OCI-LY7 (cell line): Measurements from ENCODE around the gene COX14. TPM values are rescaled to one million over a fixed set of nuclear protein-coding genes. Genes with fewer than 3 reads are reported as not detected.

Experiments used
- BruUV-seq: library from RNA; stranded (reverse); fragments of 400-500 nt; replicated peaks from 2 replicates; lab custom pipeline; 2021; lab: Mats Ljungman, UMichigan
- CTCF ChIA-PET: fragments of 300-600 bp; sonication (Branson Sonifier 250); formaldehyde crosslinking; loops from one replicate; lab custom pipeline; 2022; ENCODE audit warnings: antibody characterized with exemption; ENCODE audit not compliant: unreplicated experiment; lab: Charles Lee
- POLR2A ChIA-PET: fragments of 300-600 bp; sonication (Branson Sonifier 250); formaldehyde crosslinking; loops from one replicate; lab custom pipeline; 2022; ENCODE audit warnings: antibody characterized with exemption; lab: Charles Lee
- DNase-seq: peaks from one replicate; pipeline ENCODE4 v3.0.0-alpha.2; 2015; ENCODE audit warnings: low spot score
- H2AFZ ChIP-seq: fragments of 200-600 bp; sonication (generic), shearing (Covaris generic); 2 replicates; pipeline ENCODE4 v1.6.1; 2014; ENCODE audit warnings: mild to moderate bottlenecking, antibody characterized with exemption, low read length, moderate library complexity
- H3K27ac ChIP-seq: fragments of 200-600 bp; sonication (generic); 2 replicates; pipeline ENCODE4 v1.5.1; 2014; ENCODE audit warnings: mixed run types, low read depth, mild to moderate bottlenecking, moderate library complexity, low read length, inconsistent platforms; ENCODE audit not compliant: poor library complexity, severe bottlenecking
- H3K36me3 ChIP-seq: fragments of 200-600 bp; sonication (generic); 2 replicates; pipeline ENCODE4 v1.6.1; 2014; ENCODE audit warnings: mild to moderate bottlenecking, antibody characterized with exemption, low read length, moderate library complexity, mixed read lengths; ENCODE audit not compliant: insufficient read depth
- H3K4me1 ChIP-seq: fragments of 200-600 bp; sonication (generic); 2 replicates; pipeline ENCODE4 v1.5.1; 2014; ENCODE audit warnings: mild to moderate bottlenecking, low read length; ENCODE audit not compliant: insufficient read depth, poor library complexity, severe bottlenecking
- H3K4me2 ChIP-seq: fragments of 200-600 bp; sonication (generic); 2 replicates; pipeline ENCODE4 v1.6.1; 2014; ENCODE audit warnings: mild to moderate bottlenecking, low read length
- H3K4me3 ChIP-seq: fragments of 200-600 bp; sonication (generic); 2 replicates; pipeline ENCODE4 v1.5.1; 2014; ENCODE audit warnings: mild to moderate bottlenecking, low read depth, low read length; ENCODE audit not compliant: poor library complexity, severe bottlenecking
- H3K79me2 ChIP-seq: fragments of 200-600 bp; sonication (generic); 2 replicates; pipeline ENCODE4 v1.6.1; 2016; ENCODE audit warnings: low read depth, mild to moderate bottlenecking, low read length, moderate library complexity, mixed read lengths; ENCODE audit not compliant: insufficient read depth
- H3K9me2 ChIP-seq: fragments of 200-600 bp; sonication (generic); 2 replicates; pipeline ENCODE4 v1.6.1; 2016; ENCODE audit warnings: mild to moderate bottlenecking, low read length, mixed read lengths; ENCODE audit not compliant: insufficient read depth
- H3K9me3 ChIP-seq: fragments of 200-600 bp; sonication (generic); 2 replicates; pipeline ENCODE4 v1.6.1; 2014; ENCODE audit warnings: mild to moderate bottlenecking, mixed run types, low read length, mixed read lengths
- H4K20me1 ChIP-seq: fragments of 200-600 bp; sonication (generic); 2 replicates; pipeline ENCODE4 v1.6.1; 2014; ENCODE audit warnings: mild to moderate bottlenecking, antibody characterized with exemption, low read length, moderate library complexity, mixed read lengths; ENCODE audit not compliant: insufficient read depth
- CTCF ChIP-seq: fragments of 200-600 bp; sonication (generic); conservative IDR thresholded peaks from 2 replicates; pipeline ENCODE4 v1.5.1; 2014; ENCODE audit warnings: mild to moderate bottlenecking, antibody characterized with exemption, low read length, moderate library complexity, mixed read lengths
- EZH2phosphoT487 ChIP-seq: fragments of 200-600 bp; sonication (generic); IDR thresholded peaks from 2 replicates; pipeline ENCODE4 v1.6.1; 2018; ENCODE audit warnings: low read depth, borderline replicate concordance, mild to moderate bottlenecking, mixed run types, antibody characterized with exemption, low read length, moderate library complexity, mixed read lengths
- intact Hi-C: fragments of 100-400 bp; cut with micrococcal nuclease; formaldehyde crosslinking; loops from one replicate; pipeline ENCODE4 v1.10.0; 2022; ENCODE audit not compliant: unreplicated experiment
- total RNA-seq, 2 experiments: library from RNA; depleted of rRNA in 1 of 2; stranded (reverse); fragments of >200 nt in 1 of 2; shearing (Covaris generic) in 1 of 2; gene quantifications; 2 replicates each; pipeline ENCODE4 v1.2.3, GENCODE V29; 2014 to 2022

The COX14 gene
- total RNA-seq, 2 experiments from 2014 or later = 54.3 to 57.4 TPM

DNA sequence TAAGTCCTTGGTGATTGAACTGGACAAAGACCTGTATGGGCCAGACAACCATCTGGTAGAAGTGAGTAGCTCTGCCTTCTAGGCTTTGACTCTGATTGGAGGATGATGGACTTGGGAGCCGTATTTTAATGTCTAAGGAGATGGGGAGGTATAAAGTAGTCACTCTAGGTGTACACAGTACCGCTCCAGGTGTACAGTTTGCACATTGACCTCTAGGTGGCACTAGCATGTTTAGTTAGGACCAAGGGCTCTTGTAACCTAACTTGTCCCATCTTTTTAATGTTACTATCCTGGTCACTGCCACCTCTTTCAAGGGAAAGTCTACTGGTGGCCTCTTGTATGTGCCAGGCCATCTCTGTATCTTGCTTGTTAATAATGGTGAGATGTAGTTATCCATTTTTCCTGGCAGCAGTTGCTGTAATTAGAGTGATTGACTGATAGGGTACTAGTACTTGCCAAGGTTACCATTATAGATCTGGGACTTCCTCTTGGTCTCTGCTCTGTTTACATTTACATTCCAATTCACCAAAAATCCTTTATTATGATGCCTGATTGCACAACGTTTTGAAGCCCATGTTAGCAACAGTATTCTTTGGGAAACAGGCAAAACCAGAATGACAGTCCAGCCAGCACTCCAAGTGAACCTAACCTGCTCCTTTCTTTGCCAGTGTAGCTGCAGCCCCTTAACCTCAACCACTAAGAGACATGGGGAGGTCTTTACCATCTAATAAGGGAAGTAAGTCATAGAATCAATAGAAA, 23.3 kb upstream of the COX14 start:
- H4K20me1 ChIP-seq = 0 out of 2 replicates have a peak, but pooled peaks cover 3% of the 10 kb centered on the region
- peak overlapping the region; percentile 17 for H3K27ac ChIP-seq
- peak; percentile 82 for DNase-seq
- no peak overlapping the region for H3K4me3 ChIP-seq
- ChIA-PET CTCF (interaction anchor here (1.1 to 1.5 kb wide), 2 partner anchors 21 to 22 kb away, joined by 6 to 10 read pairs; no protein-coding TSS in a partner anchor), POLR2A (interaction anchor here (0.5 to 2.4 kb wide), 3 partner anchors 12 to 59 kb away, joined by 3 to 14 read pairs (median 8); partner anchors contain the start of gene COX14)
- H3K79me2 ChIP-seq = peaks cover 16% of the 10 kb centered on the region; the same call in 1 of the 2 replicates
- H3K9me2 ChIP-seq = no peaks in the 10 kb centered on the region
- intact Hi-C loops = loop anchor here (2.0 kb wide), 1 partner anchor 86 kb away; no protein-coding TSS in a partner anchor
- H3K4me1 ChIP-seq = peaks cover 33% of the 10 kb centered on the region
- no peak overlapping the region for H2AFZ ChIP-seq
- peak overlapping the region; percentile 16 for H3K4me2 ChIP-seq
- no TSS peak for BruUV-seq
- peaks cover 70% of the 10 kb centered on the region for H3K36me3 ChIP-seq
- H3K9me3 ChIP-seq = no peaks in the 10 kb centered on the region
- peak; percentile 99 for TF ChIP-seq CTCF
- no peak for TF ChIP-seq EZH2phosphoT487

DNA sequence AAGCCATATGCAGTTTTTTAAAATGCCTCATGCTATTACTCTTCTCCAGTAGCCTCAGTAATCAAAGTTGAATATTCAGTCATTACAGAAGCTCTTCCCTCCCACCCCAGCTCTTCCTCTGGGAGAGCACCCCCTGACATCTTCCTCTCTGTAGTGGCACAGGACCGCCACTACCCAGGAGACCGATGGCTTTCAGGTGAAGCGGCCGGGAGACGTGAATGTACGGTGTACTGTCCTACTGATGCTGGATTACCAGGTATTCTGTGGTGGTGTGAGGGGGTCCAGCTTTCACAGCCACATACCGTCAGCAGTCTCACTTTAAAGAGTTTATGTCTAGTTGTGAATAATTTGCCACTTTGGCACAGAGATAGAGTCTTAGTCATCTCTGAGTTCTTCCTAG, 22.3 kb upstream of the COX14 start:
- intact Hi-C loops = loop anchor here (2.0 kb wide), 1 partner anchor 85 kb away; no protein-coding TSS in a partner anchor
- CTCF ChIA-PET = interaction anchor here (1.1 kb wide), 2 partner anchors 20 to 22 kb away, joined by 3 to 6 read pairs; partner anchors contain the start of gene COX14
- H3K79me2 ChIP-seq = peaks cover 12% of the 10 kb centered on the region; the same call in 1 of the 2 replicates
- H4K20me1 ChIP-seq = 0 out of 2 replicates have a peak, but pooled peaks cover 3% of the 10 kb centered on the region
- H3K4me1 ChIP-seq = peaks cover 30% of the 10 kb centered on the region
- H3K4me3 ChIP-seq = no peak overlapping the region
- no peak overlapping the region for H2AFZ ChIP-seq
- BruUV-seq = no TSS peak
- no peaks in the 10 kb centered on the region for H3K9me2 ChIP-seq
- no peak overlapping the region for H3K4me2 ChIP-seq
- peaks cover 79% of the 10 kb centered on the region for H3K36me3 ChIP-seq
- POLR2A ChIA-PET = interaction anchor here (1.2 to 1.5 kb wide), 2 partner anchors 18 to 21 kb away, joined by 3 to 4 read pairs; no protein-coding TSS in a partner anchor
- TF ChIP-seq EZH2phosphoT487 = no peak
- TF ChIP-seq CTCF = no peak
- H3K9me3 ChIP-seq = no peaks in the 10 kb centered on the region
- DNase-seq = no peak
- no peak overlapping the region for H3K27ac ChIP-seq
